Measurements from ENCODE around the gene GNAI2.

Gene GNAI2

DNA sequence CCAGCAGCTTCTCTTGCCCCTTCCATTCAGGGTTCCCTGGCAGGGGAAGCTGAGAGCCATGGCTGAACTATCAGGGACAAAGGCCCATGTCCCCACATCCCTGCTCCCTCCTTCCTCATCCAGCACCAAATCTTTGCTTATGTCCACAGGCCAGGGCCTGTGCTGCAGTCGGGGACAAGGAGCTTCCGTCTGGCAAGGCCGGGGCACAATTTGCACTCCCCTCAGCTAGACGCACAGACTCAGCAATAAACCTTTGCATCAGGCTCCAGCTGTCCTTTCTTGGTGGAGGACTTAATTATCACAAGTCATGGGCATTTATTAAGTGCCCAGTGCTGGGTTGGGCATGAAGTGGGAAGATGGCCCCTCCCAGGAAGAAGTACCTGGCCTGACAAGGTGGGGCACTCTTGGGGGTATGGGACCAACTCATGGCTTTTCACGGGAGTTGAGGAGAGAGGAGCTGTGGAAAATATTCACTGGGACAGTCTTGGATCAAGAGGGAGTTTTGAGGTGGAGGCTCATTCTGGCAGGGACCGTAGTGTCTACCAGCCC is 39.7 kb upstream of the GNAI2 start:
- Histone ChIP-seq H3K4me1 (0 out of 2 replicates have a peak, but pooled peaks cover 3% of the 10 kb centered on the region), H3K9me3 (no peaks in the 10 kb centered on the region), H3K36me3 (replicated peaks) (no peaks in the 10 kb centered on the region), H3K4me3 (no peak overlapping the region), H3K27me3 (ENCODE audit: low read depth) (peaks cover 36% of the 10 kb centered on the region)
- DNase-seq (ENCODE audit: low spot score in 2 of 2) = no peak
- in situ Hi-C loops (cut with MboI; ENCODE audit: low sequenced_read_pairs) = no loop called here

DNA sequence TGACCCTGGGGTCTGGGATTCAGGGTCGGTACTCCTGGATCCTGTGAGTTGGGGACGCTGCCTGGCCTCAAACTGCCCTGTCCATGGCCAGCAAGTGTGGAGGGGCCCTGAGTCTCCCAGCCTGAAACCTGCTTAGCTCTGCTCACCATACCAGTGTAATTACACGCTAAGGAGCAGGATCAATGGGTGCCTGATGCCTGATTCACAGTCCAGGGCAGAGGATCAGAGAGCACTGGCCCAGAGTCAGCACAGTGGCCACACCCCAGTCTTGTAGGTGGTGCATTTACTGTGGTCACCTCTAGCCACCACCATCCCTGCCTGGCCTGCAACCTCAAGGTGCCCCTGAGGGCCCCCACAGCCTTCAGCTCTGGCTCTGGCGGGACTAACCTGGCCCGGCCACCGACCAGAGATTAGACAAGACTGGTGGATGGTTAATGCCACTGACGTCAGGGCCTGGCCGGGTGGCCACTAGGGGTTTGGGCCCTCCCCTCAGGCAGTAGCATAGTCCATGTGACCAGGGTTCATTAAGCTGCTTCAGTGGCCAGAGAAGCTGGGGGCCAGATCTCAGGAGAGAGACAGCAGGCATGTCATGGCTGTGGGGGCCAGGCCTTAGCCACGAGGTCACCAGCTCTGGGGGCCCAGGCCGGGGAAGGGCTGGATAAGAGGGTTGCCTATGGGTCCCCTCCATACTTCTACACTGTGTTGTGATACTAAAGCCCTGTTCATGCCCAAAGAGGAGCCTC is 34.3 kb upstream of the GNAI2 start:
- in situ Hi-C loops (cut with MboI; ENCODE audit: low sequenced_read_pairs) = no loop called here
- Histone ChIP-seq H3K27me3 (ENCODE audit: low read depth) (peaks cover 45% of the 10 kb centered on the region), H3K4me1 (no peaks in the 10 kb centered on the region; the same call in 1 of the 2 replicates), H3K36me3 (replicated peaks) (no peaks in the 10 kb centered on the region), H3K4me3 (no peak overlapping the region), H3K9me3 (no peaks in the 10 kb centered on the region)
- no peak for DNase-seq (ENCODE audit: low spot score in 2 of 2)

- DNase-seq (ENCODE audit: low spot score in 2 of 2) = no peak
- H3K36me3 ChIP-seq (replicated peaks) = no peaks in the 10 kb centered on the region
- H3K27me3 ChIP-seq (ENCODE audit: low read depth) = peaks cover 37% of the 10 kb centered on the region
- no peaks in the 10 kb centered on the region for H3K9me3 ChIP-seq
- in situ Hi-C loops (cut with MboI; ENCODE audit: low sequenced_read_pairs) = no loop called here
- H3K4me3 ChIP-seq = no peak overlapping the region
- H3K4me1 ChIP-seq = no peaks in the 10 kb centered on the region; the same call in 1 of the 2 replicates
These were observed 33.5 kb upstream of the GNAI2 start for GRCh38 chr3:50202353-50203112.

DNA sequence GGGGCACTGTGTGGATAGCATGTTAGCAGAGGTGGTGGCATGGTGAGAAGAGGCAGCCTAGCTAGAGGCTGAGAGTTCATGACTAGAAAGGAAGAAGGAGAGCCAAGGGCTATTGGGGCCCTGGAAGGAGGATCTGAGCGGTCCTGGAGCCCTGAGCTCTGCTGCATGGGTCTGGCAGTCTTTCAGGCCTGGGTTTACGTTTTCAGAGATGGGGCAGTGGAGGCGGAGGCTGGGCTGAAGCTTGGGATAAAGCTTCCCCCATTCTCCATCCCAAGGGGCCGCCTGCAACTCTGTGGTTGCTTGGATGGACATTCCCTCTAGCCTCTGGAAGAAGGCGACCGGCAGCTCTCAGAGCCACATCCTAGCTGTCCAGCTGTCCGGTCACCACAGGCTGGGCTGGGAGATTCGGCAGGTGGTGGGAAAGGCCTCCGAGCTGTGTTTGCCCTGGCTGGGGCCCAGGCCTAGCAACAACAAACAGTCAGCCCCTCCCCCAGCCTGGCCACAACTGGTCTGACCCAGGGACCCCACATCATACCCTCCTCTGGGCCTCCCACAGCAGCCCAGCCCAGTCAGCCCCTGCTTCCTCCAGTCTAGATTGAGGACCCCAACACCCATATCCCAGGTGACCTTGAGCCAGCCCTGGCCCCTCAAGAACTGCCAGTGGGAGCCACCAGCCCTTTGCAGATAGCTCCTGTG is 32.7 kb upstream of the GNAI2 start:
- no peaks in the 10 kb centered on the region; the same call in 1 of the 2 replicates for H3K4me1 ChIP-seq
- H3K36me3 ChIP-seq (replicated peaks) = no peaks in the 10 kb centered on the region
- no peaks in the 10 kb centered on the region for H3K9me3 ChIP-seq
- in situ Hi-C loops (cut with MboI; ENCODE audit: low sequenced_read_pairs) = no loop called here
- no peak for DNase-seq (ENCODE audit: low spot score in 2 of 2)
- H3K4me3 ChIP-seq = no peak overlapping the region
- H3K27me3 ChIP-seq (ENCODE audit: low read depth) = peaks cover 31% of the 10 kb centered on the region

DNA sequence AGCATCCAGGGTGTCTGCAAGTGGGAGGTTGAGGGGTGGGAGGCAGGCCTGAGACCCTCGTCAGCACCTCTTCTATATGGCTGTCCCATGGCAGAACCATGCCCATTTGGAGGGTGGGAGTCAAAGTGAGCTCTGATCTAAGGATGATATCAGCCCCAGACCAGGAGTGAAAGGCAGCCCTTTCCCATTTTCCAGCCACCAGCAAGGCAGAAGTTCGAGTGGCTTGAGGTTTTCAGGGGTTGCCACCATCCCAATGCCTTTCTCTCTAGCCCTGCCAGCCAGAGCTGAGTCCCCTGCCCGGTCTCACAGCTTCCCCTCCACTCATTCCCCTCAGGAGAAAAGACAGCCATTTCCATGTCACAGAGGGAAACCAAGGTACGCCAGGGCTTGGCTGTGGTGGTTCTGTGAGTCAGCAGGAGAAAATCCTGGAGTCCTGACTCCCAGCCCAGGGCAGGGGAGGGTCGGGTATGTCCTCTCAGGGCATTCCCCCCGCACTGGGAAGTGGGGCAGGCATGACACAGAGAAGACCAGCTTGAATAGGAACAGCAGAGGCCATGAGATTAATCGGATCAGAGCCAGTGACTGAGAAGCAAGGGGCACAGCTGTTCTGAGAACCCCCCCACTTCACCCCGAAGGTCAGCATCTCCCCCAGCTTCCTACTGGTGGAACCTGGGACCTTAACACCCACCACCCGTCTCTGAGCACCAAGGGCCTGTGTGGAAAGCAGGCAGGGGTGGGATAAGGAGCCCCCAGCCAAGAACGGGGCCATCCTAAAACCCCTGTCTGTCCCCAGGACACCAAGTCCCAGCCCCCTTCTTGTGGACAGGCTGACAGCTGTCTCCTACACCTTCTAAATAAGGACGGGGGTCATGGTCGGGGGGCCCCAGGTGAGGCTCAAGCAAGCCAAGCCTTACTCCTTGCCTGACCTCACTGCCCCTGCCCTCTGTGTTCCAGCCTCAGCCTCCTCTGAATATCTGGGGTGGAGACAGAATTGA is 31.9 kb upstream of the GNAI2 start:
- no peak overlapping the region for H3K4me3 ChIP-seq
- no peaks in the 10 kb centered on the region for H3K9me3 ChIP-seq
- peaks cover 23% of the 10 kb centered on the region for H3K27me3 ChIP-seq (ENCODE audit: low read depth)
- in situ Hi-C loops (cut with MboI; ENCODE audit: low sequenced_read_pairs) = no loop called here
- H3K36me3 ChIP-seq (replicated peaks) = no peaks in the 10 kb centered on the region
- no peak for DNase-seq (ENCODE audit: low spot score in 2 of 2)
- H3K4me1 ChIP-seq = no peaks in the 10 kb centered on the region; the same call in 1 of the 2 replicates

DNA sequence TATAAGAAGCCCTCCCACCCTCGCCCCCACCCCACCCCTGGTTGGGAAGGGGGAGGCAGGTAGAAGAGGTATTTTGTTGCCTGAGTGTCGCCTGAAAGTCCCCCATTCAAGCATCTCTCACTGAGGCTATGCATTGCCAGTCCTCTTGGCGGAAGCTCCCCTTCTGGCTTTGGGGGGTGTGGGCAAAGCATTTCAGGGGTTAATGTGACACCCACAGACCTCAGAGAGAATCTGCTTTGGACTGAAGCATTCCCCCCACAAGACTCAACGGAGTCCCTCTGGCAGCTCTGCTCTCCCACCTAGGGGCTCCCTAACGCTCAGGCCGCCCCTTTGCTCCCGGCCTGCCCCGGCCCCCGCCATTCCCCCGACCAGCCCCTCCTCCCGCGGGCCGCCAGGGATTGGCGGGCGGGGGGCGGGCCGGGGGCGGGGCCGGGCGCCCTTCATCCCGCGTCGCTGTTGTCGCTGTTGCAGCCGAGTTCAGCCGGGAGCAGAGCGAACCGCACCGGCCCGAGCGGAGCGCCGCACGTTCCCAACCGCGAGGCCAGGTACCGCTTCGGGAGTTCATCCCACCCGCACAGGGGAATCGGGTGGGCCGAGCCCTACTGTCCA is 31.1 kb upstream of the GNAI2 start, which contains the start of gene SLC38A3:
Gene SLC38A3 (plus strand): TSS at position 468 of the 609 bp plus-strand sequence. CDS start 8,929 bp downstream, outside the sequence.
- no peaks in the 10 kb centered on the region for H3K36me3 ChIP-seq (replicated peaks)
- no peaks in the 10 kb centered on the region for H3K9me3 ChIP-seq
- in situ Hi-C loops (cut with MboI; ENCODE audit: low sequenced_read_pairs) = no loop called here
- peak; percentile 51 to 77 for DNase-seq (ENCODE audit: low spot score in 2 of 2)
- peaks cover 15% of the 10 kb centered on the region for H3K27me3 ChIP-seq (ENCODE audit: low read depth)
- no peaks in the 10 kb centered on the region; the same call in 1 of the 2 replicates for H3K4me1 ChIP-seq
- H3K4me3 ChIP-seq = peak within 1 kb of the TSS; percentile 49

- Histone ChIP-seq H3K9me3 (no peaks in the 10 kb centered on the region), H3K4me1 (no peaks in the 10 kb centered on the region; the same call in 1 of the 2 replicates), H3K36me3 (replicated peaks) (no peaks in the 10 kb centered on the region), H3K27me3 (ENCODE audit: low read depth) (peaks cover 12% of the 10 kb centered on the region), H3K4me3 (peak overlapping the region; percentile 49)
- peak in 1 of 2 experiments; percentile 71 for DNase-seq (ENCODE audit: low spot score in 2 of 2)
- in situ Hi-C loops (cut with MboI; ENCODE audit: low sequenced_read_pairs) = no loop called here
These were observed 30.4 kb upstream of the GNAI2 start for GRCh38 chr3:50205413-50206276.

GRCh38 chr3:50207359-50208042 is 28.5 kb upstream of the GNAI2 start:
- no peak for DNase-seq (ENCODE audit: low spot score in 2 of 2)
- in situ Hi-C loops (cut with MboI; ENCODE audit: low sequenced_read_pairs) = no loop called here
- Histone ChIP-seq H3K36me3 (replicated peaks) (no peaks in the 10 kb centered on the region), H3K4me1 (no peaks in the 10 kb centered on the region; the same call in 1 of the 2 replicates), H3K9me3 (no peaks in the 10 kb centered on the region), H3K4me3 (no peak overlapping the region), H3K27me3 (ENCODE audit: low read depth) (peaks cover 12% of the 10 kb centered on the region)

GRCh38 chr3:50208677-50209344 is 27.2 kb upstream of the GNAI2 start:
- no peak for DNase-seq (ENCODE audit: low spot score in 2 of 2)
- in situ Hi-C loops (cut with MboI; ENCODE audit: low sequenced_read_pairs) = no loop called here
- H3K27me3 ChIP-seq (ENCODE audit: low read depth) = peaks cover 12% of the 10 kb centered on the region
- H3K9me3 ChIP-seq = no peaks in the 10 kb centered on the region
- no peaks in the 10 kb centered on the region; the same call in 1 of the 2 replicates for H3K4me1 ChIP-seq
- no peaks in the 10 kb centered on the region for H3K36me3 ChIP-seq (replicated peaks)
- H3K4me3 ChIP-seq = no peak overlapping the region

GRCh38 chr3:50210176-50210509 is 25.9 kb upstream of the GNAI2 start:
- in situ Hi-C loops (cut with MboI; ENCODE audit: low sequenced_read_pairs) = no loop called here
- Histone ChIP-seq H3K27me3 (ENCODE audit: low read depth) (peaks cover 12% of the 10 kb centered on the region), H3K9me3 (no peaks in the 10 kb centered on the region), H3K4me3 (no peak overlapping the region), H3K4me1 (no peaks in the 10 kb centered on the region), H3K36me3 (replicated peaks) (no peaks in the 10 kb centered on the region)
- DNase-seq (ENCODE audit: low spot score in 2 of 2) = no peak
